ENCODE data around the gene GATA5. TPM values are rescaled to one million over a fixed set of nuclear protein-coding genes. Genes with fewer than 3 reads are reported as not detected.

Gene GATA5
- total RNA-seq, 4 donors from 2014 or later, result 0.33 to 0.78 (median 0.46) TPM; not detected in 1

DNA sequence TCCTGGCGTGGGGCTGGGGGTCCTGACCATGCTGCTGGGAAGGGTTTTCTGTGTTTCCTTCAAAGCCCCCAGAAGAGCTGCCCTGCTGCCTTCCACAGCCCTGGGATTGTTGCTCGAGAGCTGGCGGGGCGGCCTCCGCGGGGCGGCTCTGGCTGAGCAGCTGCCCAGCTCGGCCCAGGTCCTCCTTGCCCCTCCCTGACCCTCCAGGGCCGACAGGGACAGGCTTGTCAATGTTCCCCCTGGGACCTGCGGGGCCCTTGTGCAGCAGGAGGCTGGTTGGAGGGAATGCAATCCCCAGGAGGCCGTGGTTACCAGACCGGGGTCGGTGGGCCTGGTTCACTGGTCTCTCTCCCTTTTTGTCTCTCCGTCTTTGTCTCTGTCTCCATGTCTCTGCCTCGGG lies 19.9 kb downstream of the GATA5 start:
- Histone ChIP-seq H3K4me1 (peaks cover 0 to 2% (median 0%) of the 10 kb centered on the region in 4 donors), H3K9me3 (no peaks in the 10 kb centered on the region), H3K36me3 (no peaks in the 10 kb centered on the region), H3K27me3 (peaks cover 0 to 87% (median 0%) of the 10 kb centered on the region in 4 donors), H3K4me3 (no peak overlapping the region), H3K27ac (replicated peaks in 1 of 4) (no peak overlapping the region)
- 84% methylated on average over 15 of the region's 15 CpGs for WGBS
- DNase-seq (ENCODE audit: extremely low spot score), result no peak
- TF ChIP-seq, protein P1, sequence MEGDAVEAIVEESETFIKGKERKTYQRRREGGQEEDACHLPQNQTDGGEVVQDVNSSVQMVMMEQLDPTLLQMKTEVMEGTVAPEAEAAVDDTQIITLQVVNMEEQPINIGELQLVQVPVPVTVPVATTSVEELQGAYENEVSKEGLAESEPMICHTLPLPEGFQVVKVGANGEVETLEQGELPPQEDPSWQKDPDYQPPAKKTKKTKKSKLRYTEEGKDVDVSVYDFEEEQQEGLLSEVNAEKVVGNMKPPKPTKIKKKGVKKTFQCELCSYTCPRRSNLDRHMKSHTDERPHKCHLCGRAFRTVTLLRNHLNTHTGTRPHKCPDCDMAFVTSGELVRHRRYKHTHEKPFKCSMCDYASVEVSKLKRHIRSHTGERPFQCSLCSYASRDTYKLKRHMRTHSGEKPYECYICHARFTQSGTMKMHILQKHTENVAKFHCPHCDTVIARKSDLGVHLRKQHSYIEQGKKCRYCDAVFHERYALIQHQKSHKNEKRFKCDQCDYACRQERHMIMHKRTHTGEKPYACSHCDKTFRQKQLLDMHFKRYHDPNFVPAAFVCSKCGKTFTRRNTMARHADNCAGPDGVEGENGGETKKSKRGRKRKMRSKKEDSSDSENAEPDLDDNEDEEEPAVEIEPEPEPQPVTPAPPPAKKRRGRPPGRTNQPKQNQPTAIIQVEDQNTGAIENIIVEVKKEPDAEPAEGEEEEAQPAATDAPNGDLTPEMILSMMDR (IDR thresholded peaks at IDR 0.05), result no peak
- no peak for TF ChIP-seq EP300 (IDR thresholded peaks at IDR 0.05)
- TF ChIP-seq POLR2AphosphoS5 (IDR thresholded peaks at IDR 0.05), result no peak
- no peak for TF ChIP-seq POLR2A (IDR thresholded peaks at IDR 0.05; ENCODE audit: low read depth)
- intact Hi-C loops (cut with DNase I), result no loop called here

DNA sequence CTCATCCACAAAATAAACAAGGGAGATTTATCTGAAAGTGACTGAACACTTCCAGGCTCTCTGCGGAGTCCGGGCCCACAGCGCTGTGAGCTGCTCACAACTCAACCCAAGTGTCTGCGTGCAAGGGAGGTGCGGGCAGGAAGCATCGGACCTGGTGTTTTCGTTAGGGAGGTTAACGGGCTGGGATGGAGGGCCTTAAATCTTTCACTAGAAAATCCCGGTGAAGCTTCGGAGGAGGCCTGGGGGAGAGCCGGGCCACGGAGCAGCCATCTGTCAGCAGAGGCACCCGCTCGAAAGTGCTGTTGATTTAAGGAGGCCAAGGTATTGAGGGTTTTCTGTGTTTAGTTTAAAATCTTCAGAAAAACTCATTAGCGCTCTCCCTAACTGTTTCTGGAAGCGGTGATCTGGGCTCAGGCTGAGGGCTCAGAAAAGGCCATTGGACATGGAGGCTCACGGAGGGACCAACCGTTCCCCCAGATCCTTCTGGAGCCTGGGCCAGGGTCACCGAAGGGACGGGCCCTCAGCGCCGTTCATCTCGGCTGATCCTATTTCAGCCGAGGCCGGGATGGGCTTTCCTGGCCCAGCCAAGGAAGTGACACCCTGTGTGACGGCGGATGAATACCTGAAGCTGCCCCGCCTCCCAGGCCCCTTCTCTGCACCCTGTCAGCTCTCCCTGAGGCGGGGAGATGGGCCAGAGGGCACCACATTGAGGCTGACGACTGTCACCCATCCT lies 20.7 kb downstream of the GATA5 start:
- Histone ChIP-seq H3K27me3 (peaks cover 0 to 89% (median 0%) of the 10 kb centered on the region in 4 donors), H3K4me1 (no peaks in the 10 kb centered on the region), H3K27ac (replicated peaks in 1 of 4) (no peak overlapping the region), H3K4me3 (no peak overlapping the region), H3K9me3 (no peaks in the 10 kb centered on the region), H3K36me3 (no peaks in the 10 kb centered on the region)
- intact Hi-C loops (cut with DNase I), result no loop called here
- DNase-seq (ENCODE audit: extremely low spot score), result no peak
- 76% methylated on average over 29 of the region's 30 CpGs for WGBS
- TF ChIP-seq POLR2A (IDR thresholded peaks at IDR 0.05; ENCODE audit: low read depth) (no peak), EP300 (IDR thresholded peaks at IDR 0.05) (no peak), POLR2AphosphoS5 (IDR thresholded peaks at IDR 0.05) (no peak)
- TF ChIP-seq, protein P1 (IDR thresholded peaks at IDR 0.05), result no peak

DNA sequence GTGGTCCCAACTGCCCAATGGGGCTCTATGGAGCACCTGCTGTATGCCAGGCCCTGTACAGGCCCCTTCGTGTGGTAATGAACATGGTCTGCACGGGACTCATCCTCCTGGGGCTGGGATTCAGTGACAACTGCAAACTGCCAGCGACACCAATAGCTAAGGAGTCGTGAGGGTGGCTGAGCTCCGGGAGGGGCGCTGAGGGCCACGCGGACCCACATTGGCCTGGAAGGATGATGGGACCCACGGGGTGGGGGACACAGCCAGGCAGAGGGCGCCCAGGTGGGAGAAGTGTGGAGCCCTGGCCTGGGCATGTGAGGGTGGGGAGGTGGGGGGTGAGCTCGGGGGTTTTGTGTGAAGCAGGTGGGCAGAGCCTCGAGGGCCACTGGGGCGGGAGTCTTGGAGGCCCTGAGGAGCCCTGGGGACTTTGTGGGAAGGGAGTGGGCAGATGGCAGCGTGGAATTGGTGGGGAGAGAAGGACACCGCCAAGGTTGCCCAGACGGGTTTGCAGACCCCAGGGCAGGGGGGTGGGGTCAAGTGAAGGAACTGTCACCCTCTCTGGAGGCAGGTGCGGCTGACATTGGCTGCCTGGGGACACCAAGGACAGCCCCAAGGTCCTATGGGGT lies 22.5 kb downstream of the GATA5 start:
- TF ChIP-seq, protein P1 (IDR thresholded peaks at IDR 0.05), result no peak
- no peak for TF ChIP-seq EP300 (IDR thresholded peaks at IDR 0.05)
- no peak for TF ChIP-seq POLR2A (IDR thresholded peaks at IDR 0.05; ENCODE audit: low read depth)
- no peak for TF ChIP-seq POLR2AphosphoS5 (IDR thresholded peaks at IDR 0.05)

DNA sequence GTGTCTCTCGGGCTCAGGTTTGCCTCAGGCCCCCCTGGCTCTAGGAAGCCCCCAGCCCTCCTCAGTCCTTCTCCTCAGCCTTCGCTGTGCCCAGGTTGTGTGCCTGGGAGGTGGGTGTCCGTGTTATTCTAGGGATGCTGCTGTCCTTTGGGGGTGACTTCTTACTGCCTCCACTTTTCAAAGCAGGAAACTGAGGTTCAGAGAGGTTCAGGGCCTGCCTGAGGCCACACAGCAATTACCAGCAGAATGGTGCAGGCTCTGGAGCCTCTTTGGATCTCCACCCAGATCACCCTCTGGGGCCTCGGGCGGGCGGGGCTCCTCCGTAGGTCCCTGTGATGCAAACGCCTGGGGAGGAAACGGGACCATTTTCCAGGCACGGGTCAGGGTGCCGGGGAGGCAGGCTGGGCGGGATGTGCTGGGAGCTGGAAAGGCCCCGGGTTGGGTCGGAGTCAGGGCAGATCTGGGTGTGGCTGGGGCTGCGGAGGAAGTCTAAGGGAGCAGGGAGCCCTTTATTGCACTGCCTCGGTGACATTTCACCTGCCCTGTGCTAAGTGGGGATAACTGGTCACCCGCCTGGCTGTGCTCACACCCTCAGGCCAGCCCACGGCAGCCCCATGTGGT lies 23.2 kb downstream of the GATA5 start:
- Histone ChIP-seq H3K4me3 (no peak overlapping the region), H3K4me1 (no peaks in the 10 kb centered on the region), H3K27ac (replicated peaks in 1 of 4) (no peak overlapping the region), H3K27me3 (peaks cover 0 to 92% (median 0%) of the 10 kb centered on the region in 4 donors), H3K9me3 (no peaks in the 10 kb centered on the region), H3K36me3 (no peaks in the 10 kb centered on the region)
- TF ChIP-seq, protein P1 (IDR thresholded peaks at IDR 0.05), result no peak
- TF ChIP-seq EP300 (IDR thresholded peaks at IDR 0.05) (no peak), POLR2AphosphoS5 (IDR thresholded peaks at IDR 0.05) (no peak), POLR2A (IDR thresholded peaks at IDR 0.05; ENCODE audit: low read depth) (no peak)
- WGBS, result 81% methylated on average over 15 of the region's 18 CpGs
- no peak for DNase-seq (ENCODE audit: extremely low spot score)
- intact Hi-C loops (cut with DNase I), result no loop called here

More for the DNA sequence above, 22.5 kb downstream of the GATA5 start:
- H3K36me3 ChIP-seq, result no peaks in the 10 kb centered on the region
- no peaks in the 10 kb centered on the region for H3K4me1 ChIP-seq
- no peak overlapping the region for H3K4me3 ChIP-seq
- H3K9me3 ChIP-seq, result no peaks in the 10 kb centered on the region
- 80% methylated on average over 11 of the region's 17 CpGs for WGBS
- no peak overlapping the region for H3K27ac ChIP-seq (replicated peaks in 1 of 4)
- H3K27me3 ChIP-seq, result peaks cover 0 to 92% (median 0%) of the 10 kb centered on the region in 4 donors
- intact Hi-C loops (cut with DNase I), result no loop called here
- no peak for DNase-seq (ENCODE audit: extremely low spot score)

Measured in esophagus muscularis mucosa (tissue), 4 donors.